Mesenchymal stem cell (in vitro differentiated cells and primary cell): ENCODE measurements around the gene ATP6V1G2.
A peak's percentile ranks its signal among the peaks of the same experiment; 100 is the strongest.

Experiments used
- DNase-seq: peaks from one replicate; pipeline ENCODE4 v3.0.0-alpha.2; 2013
- H2AFZ ChIP-seq: one replicate; pipeline ENCODE4 v1.6.1; 2013; ENCODE audit warnings: low read depth, mild to moderate bottlenecking, control low read depth, inconsistent platforms, low read length, moderate library complexity
- H2AK5ac ChIP-seq: 2 replicates; pipeline ENCODE4 v1.6.1; 2013; ENCODE audit warnings: low read length, moderate library complexity, mild to moderate bottlenecking, inconsistent platforms; ENCODE audit not compliant: severe bottlenecking
- H2BK120ac ChIP-seq: one replicate; pipeline ENCODE4 v1.6.1; 2013; ENCODE audit warnings: low read depth, mild to moderate bottlenecking, inconsistent platforms, low read length, moderate library complexity
- H2BK12ac ChIP-seq, 2 experiments: one replicate each; pipeline ENCODE4 v1.6.1; 2013; ENCODE audit warnings: inconsistent platforms in 2 of 2, low read length in 2 of 2, mild to moderate bottlenecking in 2 of 2, moderate library complexity in 2 of 2, control low read depth in 1 of 2
- H2BK15ac ChIP-seq: one replicate; pipeline ENCODE4 v1.6.1; 2013; ENCODE audit warnings: mild to moderate bottlenecking, low read depth, inconsistent platforms; ENCODE audit not compliant: poor library complexity, severe bottlenecking
- H2BK5ac ChIP-seq: 2 replicates; pipeline ENCODE4 v1.6.1; 2013; ENCODE audit warnings: low read depth, mild to moderate bottlenecking, low read length, control low read depth, inconsistent platforms; ENCODE audit not compliant: poor library complexity, severe bottlenecking
- H3K14ac ChIP-seq, 2 experiments: one replicate each; pipeline ENCODE4 v1.6.1; 2013; ENCODE audit warnings: inconsistent platforms in 2 of 2, low read length in 2 of 2, control low read depth in 1 of 2, mild to moderate bottlenecking in 1 of 2, moderate library complexity in 1 of 2
- H3K18ac ChIP-seq, 2 experiments: one replicate each; pipeline ENCODE4 v1.6.1; 2013; ENCODE audit warnings: inconsistent platforms in 2 of 2, low read length in 2 of 2, control low read depth in 1 of 2, low read depth in 1 of 2, mild to moderate bottlenecking in 1 of 2
- H3K23ac ChIP-seq, 2 experiments: one replicate each; pipeline ENCODE4 v1.6.1; 2013; ENCODE audit warnings: inconsistent platforms in 2 of 2, low read length in 2 of 2, mild to moderate bottlenecking in 2 of 2, moderate library complexity in 2 of 2, control low read depth in 1 of 2
- H3K27ac ChIP-seq: 2 replicates; pipeline ENCODE4 v1.5.1; 2013; ENCODE audit warnings: mild to moderate bottlenecking, moderate library complexity, low read length, control low read depth, inconsistent platforms; ENCODE audit not compliant: poor library complexity, severe bottlenecking
- H3K27me3 ChIP-seq, 2 experiments: 2 replicates each; pipeline versions ENCODE4 v1.6.1 to v1.7.0; 2013; ENCODE audit warnings: low read length in 2 of 2, mild to moderate bottlenecking in 2 of 2, moderate library complexity in 2 of 2, control low read depth in 1 of 2, inconsistent platforms in 1 of 2; ENCODE audit not compliant: control insufficient read depth in 1 of 2, insufficient read depth in 1 of 2
- H3K36me3 ChIP-seq, 2 experiments: 2 replicates each; pipeline versions ENCODE4 v1.6.1 to v1.7.0; 2013; ENCODE audit warnings: low read length in 2 of 2, control low read depth in 1 of 2, inconsistent platforms in 1 of 2, low read depth in 1 of 2, mild to moderate bottlenecking in 1 of 2; ENCODE audit not compliant: insufficient read depth in 2 of 2, control insufficient read depth in 1 of 2
- H3K4ac ChIP-seq, 2 experiments: one replicate each; pipeline ENCODE4 v1.6.1; 2013; ENCODE audit warnings: inconsistent platforms in 2 of 2, low read length in 2 of 2, mild to moderate bottlenecking in 2 of 2, moderate library complexity in 2 of 2, control low read depth in 1 of 2, low read depth in 1 of 2
- H3K4me1 ChIP-seq: 2 replicates; pipeline ENCODE4 v1.6.1; 2013; ENCODE audit warnings: low read depth, low read length, control low read depth; ENCODE audit not compliant: control insufficient read depth, insufficient read depth
- H3K4me2 ChIP-seq: 2 replicates; pipeline ENCODE4 v1.6.1; 2013; ENCODE audit warnings: low read length, mild to moderate bottlenecking, inconsistent platforms; ENCODE audit not compliant: poor library complexity, severe bottlenecking
- H3K4me3 ChIP-seq, 2 experiments: 2 replicates each; pipeline versions ENCODE4 v1.5.1 to v1.7.0; 2013; ENCODE audit warnings: low read length in 2 of 2, mild to moderate bottlenecking in 2 of 2, control low read depth in 1 of 2, low read depth in 1 of 2; ENCODE audit not compliant: insufficient read depth in 1 of 2
- H3K79me1 ChIP-seq: replicated peaks from 2 replicates; pipeline ENCODE4 v1.6.1; 2013; ENCODE audit warnings: mild to moderate bottlenecking, control low read depth, low read length, inconsistent platforms; ENCODE audit not compliant: poor library complexity, severe bottlenecking
- H3K9ac ChIP-seq: 2 replicates; pipeline ENCODE4 v1.7.0; 2013; ENCODE audit warnings: mild to moderate bottlenecking, low read length, moderate library complexity
- H3K9me3 ChIP-seq: 2 replicates; pipeline ENCODE4 v1.7.0; 2013; ENCODE audit warnings: mild to moderate bottlenecking, low read length; ENCODE audit not compliant: control insufficient read depth
- H4K8ac ChIP-seq: one replicate; pipeline ENCODE4 v1.6.1; 2013; ENCODE audit warnings: inconsistent platforms, mild to moderate bottlenecking, low read length, moderate library complexity
- H4K91ac ChIP-seq: one replicate; pipeline ENCODE4 v1.6.1; 2013; ENCODE audit warnings: mild to moderate bottlenecking, low read length, inconsistent platforms
- WGBS: methylation state at CpG from one replicate; pipeline ENCODE4 v1.1.7; 2013; ENCODE audit warnings: mixed read lengths; 5-methylcytosine and 5-hydroxymethylcytosine counted together

ATP6V1G2 gene

DNA sequence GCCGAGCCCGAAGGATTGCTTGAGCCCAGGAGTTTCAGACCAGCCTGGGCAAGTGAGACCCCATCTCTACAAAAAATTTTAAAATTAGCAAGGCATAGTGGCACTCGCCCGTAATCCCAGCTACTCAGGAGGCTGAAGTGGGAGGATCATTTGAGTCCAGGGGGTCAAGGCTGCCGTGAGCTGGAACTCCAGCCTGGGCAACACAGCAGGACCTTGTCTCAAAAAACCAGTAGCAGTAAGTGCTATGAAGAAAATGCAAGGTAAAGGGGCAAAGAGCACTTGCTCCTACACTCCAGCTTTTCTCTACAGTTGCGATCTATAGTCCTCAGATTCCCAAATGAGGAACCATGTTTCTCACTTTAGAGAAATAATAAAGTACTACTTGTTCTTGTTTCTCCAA, 2.8 kb downstream of the ATP6V1G2 start:
- no peak overlapping the region for H3K27ac ChIP-seq
- H3K14ac ChIP-seq: no peak overlapping the region
- no peaks in the 10 kb centered on the region for H3K27me3 ChIP-seq
- H3K4me1 ChIP-seq: peaks cover 29% of the 10 kb centered on the region
- H2AK5ac ChIP-seq: no peak overlapping the region
- H2BK12ac ChIP-seq: no peak overlapping the region
- H3K36me3 ChIP-seq: peaks cover 14 to 27% of the 10 kb centered on the region in 2 experiments
- no peak overlapping the region for H2BK15ac ChIP-seq
- no peak overlapping the region for H3K4ac ChIP-seq
- H3K79me1 ChIP-seq: peaks cover 25% of the 10 kb centered on the region
- no peak overlapping the region for H3K23ac ChIP-seq
- no peaks in the 10 kb centered on the region for H3K9me3 ChIP-seq
- H4K91ac ChIP-seq: no peak overlapping the region
- H2BK5ac ChIP-seq: no peak overlapping the region
- H3K9ac ChIP-seq: no peak overlapping the region
- no peak overlapping the region for H2BK120ac ChIP-seq
- WGBS: 98% methylated on average over 5 of the region's 6 CpGs
- H3K4me3 ChIP-seq: no peak overlapping the region
- H3K4me2 ChIP-seq: no peak overlapping the region
- no peak overlapping the region for H2AFZ ChIP-seq
- no peak for DNase-seq
- no peak overlapping the region for H3K18ac ChIP-seq
- H4K8ac ChIP-seq: no peak overlapping the region

GRCh38 chr6:31541658-31542521, 4.5 kb downstream of the ATP6V1G2 start, which contains the start of gene DDX39B:
Gene DDX39B, minus strand, starts transcription at chr6:31542003. Its CDS starts 1,471 bp downstream, at chr6:31540532.
- Histone ChIP-seq H2BK12ac (no peak within 1 kb of the TSS), H2BK120ac (peak within 1 kb of the TSS; percentile 51), H3K27ac (peak within 1 kb of the TSS; percentile 96), H3K79me1 (peaks cover 21% of the 10 kb centered on the region), H3K4me1 (peaks cover 25% of the 10 kb centered on the region), H3K36me3 (peaks cover 20 to 41% of the 10 kb centered on the region in 2 experiments), H2AFZ (peak within 1 kb of the TSS; percentile 36), H4K8ac (peak within 1 kb of the TSS; percentile 67), H4K91ac (peak within 1 kb of the TSS; percentile 87), H3K4me3 (peak within 1 kb of the TSS; percentile 66 to 95), H3K23ac (peak within 1 kb of the TSS in 1 of 2 experiments; percentile 42), H2BK15ac (peak within 1 kb of the TSS; percentile 37), H3K27me3 (no peaks in the 10 kb centered on the region), H3K9me3 (no peaks in the 10 kb centered on the region), H3K4me2 (peak within 1 kb of the TSS; percentile 78), H3K4ac (peak within 1 kb of the TSS; percentile 69 to 98), H2AK5ac (peak within 1 kb of the TSS; percentile 54), H3K9ac (peak within 1 kb of the TSS; percentile 98), H2BK5ac (peak within 1 kb of the TSS; percentile 99), H3K18ac (peak within 1 kb of the TSS; percentile 78 to 96), H3K14ac (peak within 1 kb of the TSS; percentile 19 to 68)
- under 1% methylated on average over 43 of the region's 43 CpGs for WGBS
- DNase-seq: peak; percentile 98

GRCh38 chr6:31541059-31541657, 5.2 kb downstream of the ATP6V1G2 start:
- Histone ChIP-seq H3K23ac (peak overlapping the region in 1 of 2 experiments; percentile 42), H3K9me3 (no peaks in the 10 kb centered on the region), H3K4ac (peak overlapping the region; percentile 69 to 98), H3K36me3 (peaks cover 24 to 48% of the 10 kb centered on the region in 2 experiments), H3K79me1 (peaks cover 21% of the 10 kb centered on the region), H3K9ac (peak overlapping the region; percentile 98), H2BK12ac (no peak overlapping the region), H3K4me2 (peak overlapping the region; percentile 78), H2AK5ac (peak overlapping the region; percentile 54), H2BK120ac (peak overlapping the region; percentile 51), H2BK5ac (peak overlapping the region; percentile 99), H3K4me3 (peak overlapping the region; percentile 66 to 95), H3K4me1 (peaks cover 23% of the 10 kb centered on the region), H3K27me3 (no peaks in the 10 kb centered on the region), H2BK15ac (peak overlapping the region; percentile 37), H3K27ac (peak overlapping the region; percentile 96), H4K91ac (peak overlapping the region; percentile 87), H3K18ac (peak overlapping the region; percentile 78 to 96), H3K14ac (peak overlapping the region in 1 of 2 experiments; percentile 19), H2AFZ (no peak overlapping the region), H4K8ac (peak overlapping the region; percentile 67)
- WGBS: under 1% methylated on average over 21 of the region's 21 CpGs
- DNase-seq: peak; percentile 64

DNA sequence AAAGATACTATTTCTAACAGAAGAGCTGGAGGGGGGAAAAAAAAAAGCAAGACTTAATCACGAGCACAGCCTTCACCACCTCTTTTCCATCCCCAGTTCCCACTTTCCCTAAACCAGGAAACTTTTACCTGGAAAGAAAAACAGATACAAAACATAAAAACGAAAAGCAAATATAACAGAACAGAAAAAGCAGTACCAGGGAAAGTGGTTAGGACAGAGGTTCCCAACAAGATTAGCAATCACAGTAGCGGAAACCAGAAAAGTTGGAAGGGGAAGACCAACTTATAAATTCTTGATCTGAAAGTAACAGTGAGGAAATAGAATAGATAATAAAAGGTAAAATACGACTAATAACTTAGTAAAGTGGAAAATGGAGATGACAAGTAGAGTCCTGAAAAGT, 5.8 kb downstream of the ATP6V1G2 start:
- Histone ChIP-seq H3K79me1 (peaks cover 16% of the 10 kb centered on the region), H3K23ac (no peak overlapping the region), H4K91ac (no peak overlapping the region), H3K4me3 (peak overlapping the region in 1 of 2 experiments; percentile 95), H3K27me3 (no peaks in the 10 kb centered on the region), H3K4ac (peak overlapping the region in 1 of 2 experiments; percentile 98), H3K9me3 (no peaks in the 10 kb centered on the region), H2BK120ac (no peak overlapping the region), H3K36me3 (peaks cover 24 to 54% of the 10 kb centered on the region in 2 experiments), H2AFZ (no peak overlapping the region), H2AK5ac (no peak overlapping the region), H3K4me1 (peaks cover 19% of the 10 kb centered on the region), H3K4me2 (peak overlapping the region; percentile 78), H2BK12ac (no peak overlapping the region), H3K14ac (no peak overlapping the region), H4K8ac (no peak overlapping the region), H3K18ac (peak overlapping the region; percentile 28 to 37), H3K27ac (no peak overlapping the region), H3K9ac (peak overlapping the region; percentile 98), H2BK5ac (no peak overlapping the region), H2BK15ac (no peak overlapping the region)
- DNase-seq: no peak
- WGBS: 26% methylated on average over 2 of the region's 4 CpGs
